HepG2 (cell line): ENCODE data around the gene MED1. TPM values are rescaled to one million over a fixed set of nuclear protein-coding genes. Genes with fewer than 3 reads are reported as not detected.
"Not testable (repeated sequence)": the region's sequence is repeated elsewhere in the genome, so short reads cannot be mapped to it uniquely, and the experiment has no call there.

ENCODE experiments used
- ATAC-seq: fragments of 200-7000 bp; cut with Tn5 transposase; 3 replicates; pipeline ENCODE4 v1.9.1; 2020; ENCODE audit warnings: mild to moderate bottlenecking, moderate library complexity
- BruUV-seq: library from RNA; stranded (reverse); fragments of 400-500 nt; replicated peaks from 2 replicates; lab custom pipeline; 2021; lab: Mats Ljungman, UMichigan
- CTCF ChIA-PET: fragments of 300-600 bp; formaldehyde crosslinking; extraction: SDS; loops from one replicate; lab custom pipeline; 2021; ENCODE audit warnings: low total read pairs, inconsistent platforms, low intra/inter-chr PET ratio; lab: Yijun Ruan, JAX
- POLR2A ChIA-PET: fragments of 350-600 bp; sonication (Branson Sonifier 250); formaldehyde crosslinking; loops from one replicate; lab custom pipeline; 2020; ENCODE audit warnings: antibody characterized with exemption, inconsistent platforms; lab: Yijun Ruan, JAX
- DNase-seq: peaks from one replicate; pipeline ENCODE4 v3.0.0-alpha.2; 2015; ENCODE audit warnings: low spot score
- FAIRE-seq: peaks from 3 replicates; lab custom pipeline; 2011; peaks lifted over from hg19 to GRCh38; lab: Jason Lieb, UNC
- H2AFZ ChIP-seq: one replicate; pipeline ENCODE4 v1.6.1; 2011; ENCODE audit warnings: low read length, inconsistent platforms
- H3K27ac ChIP-seq: fragments of 300-600 bp; 3 replicates; pipeline ENCODE4 v1.8.0; 2011; ENCODE audit warnings: mixed run types, mild to moderate bottlenecking, mixed read lengths, low read length, inconsistent platforms; ENCODE audit not compliant: insufficient read depth; ENCODE audit errors: extremely low read length
- H3K27me3 ChIP-seq, 2 experiments: fragments of 200-600 bp in 1 of 2; 2 replicates in 1 of 2; 3 replicates in 1 of 2; pipeline versions ENCODE4 v1.6.0 to v1.8.0; 2011; ENCODE audit warnings: low read length in 2 of 2, mild to moderate bottlenecking in 2 of 2, moderate library complexity in 2 of 2, inconsistent platforms in 1 of 2; ENCODE audit not compliant: insufficient read depth in 2 of 2, control insufficient read depth in 1 of 2
- H3K36me3 ChIP-seq, 2 experiments: fragments of 200-600 bp in 1 of 2; replicated peaks in 1 of 2; 2 replicates in 1 of 2; 3 replicates in 1 of 2; pipeline versions ENCODE4 v1.5.1 to v1.8.0; 2011; ENCODE audit warnings: low read length in 2 of 2, inconsistent platforms in 1 of 2; ENCODE audit not compliant: insufficient read depth in 2 of 2, control insufficient read depth in 1 of 2
- H3K4me1 ChIP-seq: 2 replicates; pipeline ENCODE4 v1.5.1; 2012; ENCODE audit warnings: low read length, inconsistent platforms; ENCODE audit not compliant: insufficient read depth
- H3K4me2 ChIP-seq: 2 replicates; pipeline ENCODE4 v1.6.0; 2011; ENCODE audit warnings: low read depth, low read length, inconsistent platforms
- H3K4me3 ChIP-seq, 3 experiments: fragments of 200-600 bp in 1 of 3; sonication (generic), shearing (Covaris generic) in 1 of 3; replicated peaks in 1 of 3; 2 replicates each; pipeline ENCODE4 v1.5.1; 2011 to 2016; ENCODE audit warnings: low read length in 3 of 3, inconsistent platforms in 2 of 3, low read depth in 2 of 3, mild to moderate bottlenecking in 2 of 3, control low read depth in 1 of 3, mixed read lengths in 1 of 3; ENCODE audit not compliant: insufficient read depth in 1 of 3
- H3K79me2 ChIP-seq: one replicate; pipeline ENCODE4 v1.6.1; 2011; ENCODE audit warnings: low read length, inconsistent platforms; ENCODE audit not compliant: insufficient read depth
- H3K9ac ChIP-seq: 2 replicates; pipeline ENCODE4 v1.6.0; 2011; ENCODE audit warnings: mild to moderate bottlenecking, low read depth, low read length, inconsistent platforms; ENCODE audit not compliant: insufficient read depth
- H3K9me3 ChIP-seq: 2 replicates; pipeline ENCODE4 v1.5.1; 2012; ENCODE audit warnings: mild to moderate bottlenecking, low read length
- H4K20me1 ChIP-seq: 2 replicates; pipeline ENCODE4 v1.6.0; 2011; ENCODE audit warnings: inconsistent platforms, mild to moderate bottlenecking, low read length, moderate library complexity; ENCODE audit not compliant: insufficient read depth
- NFIC ChIP-seq: IDR thresholded peaks from 2 replicates; pipeline ENCODE4 v1.6.1; 2012; ENCODE audit warnings: mild to moderate bottlenecking, low read length, inconsistent platforms
- PRDM4 ChIP-seq: sonication (generic); formaldehyde crosslinking; IDR thresholded peaks from 2 replicates; pipeline ENCODE4 v1.9.0; 2021; ENCODE audit warnings: missing genetic modification reagents, borderline replicate concordance
- REST ChIP-seq, 2 experiments: IDR thresholded peaks; 2 replicates each; pipeline ENCODE4 v1.6.1; 2011 to 2012; ENCODE audit warnings: low read length in 2 of 2, borderline replicate concordance in 1 of 2, low read depth in 1 of 2, mild to moderate bottlenecking in 1 of 2, moderate library complexity in 1 of 2
- RFX5 ChIP-seq: IDR thresholded peaks from 2 replicates; pipeline ENCODE4 v1.6.1; 2011; ENCODE audit warnings: low read depth, low read length, improper control_type of control experiment
- SP5 ChIP-seq: IDR thresholded peaks from 2 replicates; pipeline ENCODE4 v1.6.1; 2016; ENCODE audit warnings: low read depth, borderline replicate concordance
- SPEN ChIP-seq: sonication (generic); formaldehyde crosslinking; IDR thresholded peaks from 2 replicates; pipeline ENCODE4 v1.5.1; 2020; ENCODE audit warnings: low read depth, mild to moderate bottlenecking, missing genetic modification reagents
- SRY ChIP-seq: sonication (generic); formaldehyde crosslinking; IDR thresholded peaks from 2 replicates; pipeline ENCODE4 v1.8.0; 2022; ENCODE audit warnings: mild to moderate bottlenecking, missing genetic modification reagents
- ZNF224 ChIP-seq: sonication (generic); formaldehyde crosslinking; IDR thresholded peaks from 2 replicates; pipeline ENCODE4 v1.5.0; 2020; ENCODE audit warnings: mild to moderate bottlenecking, missing genetic modification reagents
- ZNF34 ChIP-seq: sonication (generic); formaldehyde crosslinking; IDR thresholded peaks from 2 replicates; pipeline ENCODE4 v1.4.0; 2020; ENCODE audit warnings: mild to moderate bottlenecking, missing genetic modification reagents, borderline replicate concordance
- ZNF670 ChIP-seq: sonication (generic); formaldehyde crosslinking; IDR thresholded peaks from 2 replicates; pipeline ENCODE4 v1.8.0; 2022; ENCODE audit warnings: mild to moderate bottlenecking, missing genetic modification reagents, borderline replicate concordance
- ZNF782 ChIP-seq: sonication (generic); formaldehyde crosslinking; IDR thresholded peaks from 2 replicates; pipeline ENCODE4 v1.4.0; 2020; ENCODE audit warnings: missing genetic modification reagents, mild to moderate bottlenecking, borderline replicate concordance
- WGBS: methylation state at CpG from one replicate; pipeline ENCODE4 v1.1.6; 2017; ENCODE audit warnings: low lambda C conversion rate; 5-methylcytosine and 5-hydroxymethylcytosine counted together
- in situ Hi-C: cut with HindIII; loops from 2 replicates; pipeline ENCODE4 v1.10.0; 2017; ENCODE audit warnings: low pct_unique_long_range_greater_than_20kb; ENCODE audit not compliant: extremely low pct_ligation_motif_present
- intact Hi-C: fragments of 100-400 bp; cut with micrococcal nuclease; formaldehyde crosslinking; loops from one replicate; pipeline ENCODE4 v1.10.0; 2022; ENCODE audit not compliant: unreplicated experiment
- polyA plus RNA-seq, 8 experiments: library from polyadenylated mRNA; depleted of rRNA in 3 of 8; stranded (reverse) in 7 of 8; unstranded in 1 of 8; fragments of >200 nt; fragmentation: Illumina TruSeq in 4 of 8; extraction: Trizol in 4 of 8; gene quantifications; 2 replicates each; pipeline versions ENCODE4 v1.2.1 to v1.2.3, GENCODE V29; 2011 to 2016; ENCODE audit warnings: low read depth in 4 of 8, missing spikeins in 1 of 8, mixed read lengths in 1 of 8; ENCODE audit not compliant: insufficient read depth in 1 of 8
- total RNA-seq, 5 experiments: library from RNA; depleted of rRNA; stranded (reverse); fragments of >200 nt; fragmentation: Illumina TruSeq; extraction: Trizol; gene quantifications; 2 replicates each; pipeline ENCODE4 v1.2.3, GENCODE V29; 2016; ENCODE audit warnings: low read depth in 1 of 5

Gene MED1
- total and polyA plus RNA-seq, 2 of the 13 experiments (the other 11 are each of a cell fraction or from before 2014, with no cell fraction given): 37.5 to 40.1 TPM

GRCh38 chr17:39473310-39473709 lies 22.2 kb upstream of the MED1 start:
- intact Hi-C loops (no loop called here), in situ Hi-C loops (no loop called here)
- peaks cover 18 to 53% of the 10 kb centered on the region in 2 experiments for H3K36me3 ChIP-seq
- H3K4me3 ChIP-seq: no peak overlapping the region
- FAIRE-seq: no peak
- BruUV-seq: TSS peak; percentile 8
- H3K4me2 ChIP-seq: no peak overlapping the region
- no peaks in the 10 kb centered on the region for H3K27me3 ChIP-seq
- no peak for DNase-seq
- ATAC-seq: no peak
- H4K20me1 ChIP-seq: 0 out of 2 replicates have a peak, but pooled peaks cover 13% of the 10 kb centered on the region
- CTCF ChIA-PET: no interaction called here
- WGBS: 94% methylated on average over 7 of the region's 7 CpGs
- peaks cover 34% of the 10 kb centered on the region for H3K79me2 ChIP-seq
- no peak overlapping the region for H3K27ac ChIP-seq
- no peaks in the 10 kb centered on the region for H3K9me3 ChIP-seq
- no peak overlapping the region for H3K9ac ChIP-seq
- H3K4me1 ChIP-seq: no peaks in the 10 kb centered on the region
- no peak overlapping the region for H2AFZ ChIP-seq
- TF ChIP-seq RFX5 (no peak), REST (IDR thresholded peaks at IDR 0.05; ENCODE audit: borderline replicate concordance in 1 of 2, low read depth in 1 of 2, low read length in 2 of 2) (no peak), SPEN (CRISPR knock-in tag) (no peak), SP5 (CRISPR knock-in tag) (no peak), SRY (CRISPR knock-in tag) (no peak), ZNF224 (CRISPR knock-in tag) (no peak), ZNF670 (CRISPR knock-in tag) (no peak), ZNF34 (CRISPR knock-in tag) (no peak), NFIC (no peak), ZNF782 (CRISPR knock-in tag) (no peak), PRDM4 (no peak)
- POLR2A ChIA-PET: interaction anchor here (1.6 to 2.0 kb wide), 2 partner anchors 11 to 12 kb away, joined by 4 to 7 read pairs; partner anchors contain the start of gene CDK12

- H4K20me1 ChIP-seq: peaks cover 51% of the 10 kb centered on the region
- H3K4me3 ChIP-seq, CTCF ChIA-PET, H3K9me3 ChIP-seq, DNase-seq, ATAC-seq, H3K27ac ChIP-seq, H3K4me2 ChIP-seq, H2AFZ ChIP-seq, FAIRE-seq, BruUV-seq, H3K27me3 ChIP-seq, H3K9ac ChIP-seq, in situ Hi-C loops: not testable (repeated sequence)
- POLR2A ChIA-PET: interaction anchor here (9.6 kb wide), 1 partner anchor 18 kb away, joined by 302 read pairs; the partner anchor contains the start of gene MED1
- WGBS: 97% methylated on average over 11 of the region's 11 CpGs
- peaks cover 32% of the 10 kb centered on the region for H3K4me1 ChIP-seq
- H3K79me2 ChIP-seq: peaks cover 79% of the 10 kb centered on the region
- peaks cover 10 to 46% of the 10 kb centered on the region in 2 experiments for H3K36me3 ChIP-seq
- intact Hi-C loops: loop anchor here (10.0 kb wide), 1 partner anchor 266 kb away; the partner anchor contains the start of genes GRB7 and MIEN1
Observed at GRCh38 chr17:39468610-39469009, 17.5 kb upstream of the MED1 start.
